HPDE6-E6E7 (cell line): ENCODE data around the gene FAM120AOS.

ENCODE experiments used
- DNase-seq: peaks from one replicate; pipeline ENCODE4 v3.0.0; 2011; ENCODE audit warnings: missing footprints; ENCODE audit errors: extremely low spot score

Gene FAM120AOS

GRCh38 chr9:93437996-93438395, 15.4 kb downstream of the FAM120AOS start:
- no peak for DNase-seq

DNA sequence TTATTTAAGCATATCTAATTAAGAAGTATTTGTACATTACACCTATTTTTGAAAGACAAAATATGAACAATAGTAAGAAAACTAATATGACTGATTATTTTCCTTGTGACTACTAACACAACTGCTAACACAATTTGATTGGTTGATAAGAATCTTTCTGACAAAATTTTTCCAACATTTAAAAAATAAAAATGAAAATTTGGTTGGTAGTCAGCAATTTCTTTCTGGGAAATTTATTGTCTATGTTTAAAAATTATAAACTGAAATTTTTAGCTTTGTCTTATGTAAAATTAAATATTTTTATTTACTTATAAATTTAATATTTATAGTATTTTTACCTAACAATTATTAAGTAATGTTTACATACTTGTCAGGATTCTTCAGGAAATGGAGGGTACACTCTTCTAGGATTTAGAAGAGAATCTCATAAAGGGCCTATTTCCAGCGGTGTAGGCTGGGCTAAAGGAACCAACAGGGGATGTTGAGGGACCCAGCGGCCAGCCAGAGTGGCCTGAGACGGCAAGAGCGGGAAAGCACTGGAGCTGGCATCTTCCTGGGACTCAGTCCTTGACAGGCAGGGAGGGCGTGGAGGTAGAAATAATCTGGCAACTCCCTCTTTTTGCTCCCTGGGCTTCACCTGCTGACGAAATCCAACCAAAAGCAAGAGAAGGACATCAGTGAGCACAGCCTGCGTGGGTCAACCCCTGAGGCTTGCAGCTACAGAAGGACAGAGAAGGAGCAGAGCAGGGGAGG, 16.6 kb downstream of the FAM120AOS start:
- no peak for DNase-seq

DNA sequence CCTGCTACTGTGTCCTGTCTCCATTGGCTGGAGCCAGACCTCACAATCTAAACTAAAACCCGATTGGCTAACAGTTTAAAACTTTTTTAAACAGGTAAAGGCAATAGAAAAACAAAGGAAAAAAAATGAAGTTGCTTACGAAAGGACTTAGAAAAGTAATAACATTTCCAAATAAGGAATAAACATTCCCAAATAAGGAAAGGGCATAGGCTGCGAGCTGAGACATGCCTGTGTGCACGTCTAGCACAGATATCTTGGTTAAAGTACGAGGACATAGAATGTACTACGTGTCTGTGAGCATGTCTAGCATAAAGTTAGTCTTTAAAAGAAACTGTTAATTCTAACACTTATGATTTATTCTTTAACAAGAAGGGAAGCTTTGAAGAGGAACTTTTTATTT, 17.2 kb downstream of the FAM120AOS start:
- DNase-seq, result no peak

GRCh38 chr9:93435386-93435785, 18.0 kb downstream of the FAM120AOS start:
- DNase-seq, result no peak

DNA sequence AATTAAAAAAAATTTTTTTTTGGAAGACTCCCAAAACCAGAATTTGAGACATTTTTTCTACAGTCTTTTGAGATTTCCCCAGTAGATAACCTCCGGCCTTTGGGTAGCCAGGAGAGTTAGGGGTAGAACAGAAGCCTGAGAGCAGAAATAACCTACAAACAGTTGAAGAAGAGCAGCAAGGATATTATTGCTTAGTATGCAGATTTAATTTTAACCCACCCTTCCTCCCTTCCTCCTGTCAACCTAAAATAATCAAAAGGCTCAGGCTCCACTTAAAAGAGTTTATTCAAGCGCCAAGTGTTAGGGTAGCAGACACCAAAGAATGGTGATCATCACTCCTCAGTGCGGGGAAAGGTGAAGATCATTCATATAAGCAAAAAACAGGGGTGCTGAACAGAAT, 19.3 kb downstream of the FAM120AOS start:
- DNase-seq, result no peak

- DNase-seq, result no peak
These were observed 20.4 kb downstream of the FAM120AOS start for GRCh38 chr9:93432964-93433363.

GRCh38 chr9:93431539-93432105, 21.8 kb downstream of the FAM120AOS start:
- DNase-seq, result no peak

GRCh38 chr9:93427655-93428379, 25.6 kb downstream of the FAM120AOS start:
- no peak for DNase-seq

GRCh38 chr9:93422977-93423616, 30.3 kb downstream of the FAM120AOS start:
- no peak for DNase-seq

GRCh38 chr9:93419023-93419422, 34.4 kb downstream of the FAM120AOS start:
- DNase-seq, result no peak

DNA sequence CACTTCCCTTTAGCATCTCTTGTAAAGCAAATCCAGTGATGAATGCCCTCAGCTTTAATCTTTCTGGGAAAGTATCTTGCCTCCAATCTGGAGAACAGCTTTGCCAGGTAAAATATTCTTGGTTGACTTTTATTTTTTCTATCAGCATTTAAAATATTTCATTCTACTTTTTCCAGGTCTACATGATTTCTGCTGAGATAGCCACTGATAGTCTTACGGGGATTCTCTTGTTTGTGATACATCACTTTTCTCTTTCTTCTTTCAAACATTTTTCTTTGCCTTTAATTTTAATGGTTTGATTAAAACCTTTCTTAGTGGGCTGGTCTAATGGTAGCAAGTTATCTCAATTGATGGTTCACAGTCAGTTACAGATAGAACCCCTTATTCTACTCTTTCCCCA, 35.8 kb downstream of the FAM120AOS start:
- no peak for DNase-seq

GRCh38 chr9:93416530-93417235, 36.7 kb downstream of the FAM120AOS start:
- DNase-seq, result no peak

DNA sequence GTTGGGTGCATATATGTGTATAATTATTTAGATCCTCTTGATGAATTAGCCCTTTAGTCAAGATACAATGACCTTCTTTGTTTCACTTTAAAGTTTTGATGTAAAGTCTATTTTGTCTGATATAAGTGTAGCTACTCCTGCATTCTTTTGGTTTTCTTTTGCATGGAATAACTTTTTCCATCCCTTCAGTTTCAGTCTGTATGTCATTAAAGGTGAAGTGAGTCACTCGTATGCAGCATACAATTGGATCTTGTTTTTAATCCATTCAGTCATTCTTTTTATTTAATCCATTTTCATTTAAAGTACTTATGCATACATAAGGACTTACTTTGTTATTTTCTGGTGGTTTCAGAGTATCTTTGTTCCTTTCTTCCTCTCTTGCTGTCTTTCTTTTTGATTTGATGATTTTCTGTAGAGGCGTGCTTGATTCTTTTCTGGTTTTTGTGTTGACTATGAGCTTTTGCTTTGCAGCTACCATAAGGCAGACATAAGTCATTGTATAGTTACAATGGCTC, 38.1 kb downstream of the FAM120AOS start:
- no peak for DNase-seq

DNA sequence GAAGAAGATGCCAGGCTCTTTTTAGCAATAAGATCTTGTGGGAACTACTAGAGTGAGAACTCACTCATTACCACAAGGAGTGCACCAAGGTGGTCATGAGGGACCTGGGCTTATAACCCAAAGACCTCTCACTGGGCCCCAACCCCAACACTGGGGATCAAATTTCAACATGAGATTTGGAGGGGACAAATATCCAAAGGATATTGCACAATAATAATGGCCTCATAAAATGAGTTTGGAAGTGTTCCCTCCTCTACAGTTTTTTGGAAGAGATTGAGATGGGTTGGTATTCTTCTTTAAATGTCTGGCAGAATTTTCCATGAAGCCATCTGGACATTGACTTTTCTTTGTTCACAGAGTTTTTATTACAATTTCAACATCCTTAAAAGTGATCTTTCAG, 39.9 kb downstream of the FAM120AOS start:
- no peak for DNase-seq

DNA sequence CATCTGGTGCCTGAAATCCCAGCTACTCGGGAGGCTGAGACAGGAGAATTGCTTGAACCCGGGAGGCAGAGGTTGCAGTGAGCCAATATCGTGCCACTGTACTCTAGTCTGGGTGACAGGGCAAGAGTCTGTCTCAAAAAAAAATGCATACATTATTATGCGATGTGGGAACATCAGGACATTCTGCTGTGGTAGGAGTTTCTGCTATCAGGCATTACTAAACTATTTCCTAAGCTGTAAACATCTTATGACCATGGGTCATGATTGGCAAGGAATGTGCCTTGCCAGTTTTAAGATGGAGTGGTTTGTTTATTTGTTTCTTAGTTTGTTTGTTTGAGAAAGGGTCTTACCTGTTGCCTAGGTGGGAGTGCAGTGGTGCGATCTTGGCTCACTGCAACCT, 47.0 kb downstream of the FAM120AOS start:
- no peak for DNase-seq

DNA sequence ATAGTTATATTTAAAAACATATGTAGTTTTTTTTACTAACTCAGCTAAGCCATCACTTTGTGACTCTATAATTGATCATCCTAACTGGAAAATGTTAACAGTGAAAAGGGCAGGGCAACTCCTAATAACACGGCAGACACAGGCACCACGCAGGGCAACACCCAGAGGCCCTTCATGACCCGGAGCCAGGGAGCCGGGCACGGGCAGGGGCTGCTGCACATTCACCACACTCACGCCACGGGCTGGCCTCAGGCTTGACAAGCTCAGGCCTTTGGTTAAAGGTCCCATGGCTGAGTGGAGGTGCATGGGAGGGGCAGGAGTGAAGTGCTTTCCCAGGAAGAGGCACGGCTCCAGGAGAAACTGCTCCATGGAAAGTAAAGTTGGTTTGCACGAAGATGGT, 54.9 kb downstream of the FAM120AOS start:
- no peak for DNase-seq

DNA sequence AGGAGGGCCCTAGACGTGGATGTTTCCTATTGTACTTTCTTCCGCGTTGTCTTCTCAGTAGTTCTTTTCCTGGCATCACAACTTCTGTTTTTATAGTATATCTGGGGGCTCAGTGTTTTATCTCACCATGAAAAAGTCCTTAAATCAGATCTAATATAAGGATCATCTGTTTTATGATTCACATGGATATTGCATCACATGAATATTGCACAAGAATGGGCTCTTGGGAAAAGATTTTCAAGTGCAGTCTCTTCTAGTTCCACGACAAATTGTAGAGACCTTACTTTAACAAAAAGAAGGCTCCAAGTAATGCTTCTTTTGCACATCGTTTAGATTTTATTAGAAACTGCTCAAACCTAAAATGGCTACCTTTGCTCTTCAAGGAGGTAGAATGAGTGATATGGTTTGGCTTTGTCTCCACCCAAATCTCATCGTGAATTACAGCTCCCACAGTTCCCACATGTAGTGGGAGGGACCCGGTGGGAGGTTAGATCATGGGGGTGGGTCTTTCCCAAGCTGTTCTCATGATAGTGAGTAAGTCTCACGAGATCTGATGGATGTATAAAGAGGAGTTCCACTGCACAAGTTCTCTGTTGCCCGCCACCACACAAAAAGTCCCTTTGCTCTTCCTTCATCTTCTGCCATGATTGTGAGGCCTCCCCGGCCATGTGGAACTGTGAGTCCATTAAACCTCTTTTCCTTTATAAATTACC, 55.6 kb downstream of the FAM120AOS start:
- no peak for DNase-seq
